NCI-H2227 treated with DMSO at 0.1 percent for 48 hours (cell line): ENCODE measurements around the gene C6orf136.
A peak's percentile ranks its signal among the peaks of the same experiment; 100 is the strongest.
"Not testable (repeated sequence)": the region's sequence is repeated elsewhere in the genome, so short reads cannot be mapped to it uniquely, and the experiment has no call there.

Experiments
- DNase-seq: peaks from one replicate; lab custom pipeline; 2025; lab: John Stamatoyannopoulos, UW

Gene C6orf136

GRCh38 chr6:30657922-30658321, 11.0 kb downstream of the C6orf136 start:
- DNase-seq = not testable (repeated sequence)

DNA sequence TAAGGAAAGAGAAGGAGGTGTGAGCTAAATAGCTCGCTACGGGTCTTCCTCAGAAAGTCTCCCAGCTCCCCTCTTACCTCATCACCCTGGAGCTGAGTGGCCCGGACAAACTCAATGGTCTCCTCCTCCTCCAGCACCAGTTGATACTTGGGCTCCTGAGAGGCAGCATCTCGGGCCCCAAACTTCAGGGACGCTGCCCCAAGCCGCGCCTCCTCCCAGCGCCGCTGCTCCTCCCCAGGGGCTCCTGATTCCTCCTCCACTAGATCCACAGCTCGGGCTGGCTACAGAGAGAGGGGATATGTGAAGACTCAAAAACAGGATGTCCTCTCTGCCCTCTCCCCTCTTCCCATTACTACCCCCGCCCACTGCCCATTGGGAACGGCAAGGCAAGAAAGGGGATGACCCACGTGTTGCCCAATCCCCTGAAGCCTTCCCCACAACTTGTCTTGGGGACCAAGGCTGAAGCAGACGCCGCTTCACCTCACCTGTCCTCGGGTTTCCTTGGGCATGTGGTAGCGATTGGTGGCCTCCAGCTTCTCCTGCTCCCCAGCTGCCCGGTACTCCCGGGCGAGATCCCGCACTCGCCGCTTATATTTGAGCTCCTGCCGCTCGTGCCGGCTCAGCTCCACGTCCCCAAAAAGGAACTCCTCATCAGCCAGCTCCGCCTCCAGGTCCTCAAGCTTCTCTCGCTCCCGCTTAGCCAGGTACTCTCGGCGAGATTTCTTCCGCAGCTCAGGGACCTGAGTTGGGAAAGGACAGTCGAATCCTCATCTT, 18.2 kb downstream of the C6orf136 start:
- no peak for DNase-seq

DNA sequence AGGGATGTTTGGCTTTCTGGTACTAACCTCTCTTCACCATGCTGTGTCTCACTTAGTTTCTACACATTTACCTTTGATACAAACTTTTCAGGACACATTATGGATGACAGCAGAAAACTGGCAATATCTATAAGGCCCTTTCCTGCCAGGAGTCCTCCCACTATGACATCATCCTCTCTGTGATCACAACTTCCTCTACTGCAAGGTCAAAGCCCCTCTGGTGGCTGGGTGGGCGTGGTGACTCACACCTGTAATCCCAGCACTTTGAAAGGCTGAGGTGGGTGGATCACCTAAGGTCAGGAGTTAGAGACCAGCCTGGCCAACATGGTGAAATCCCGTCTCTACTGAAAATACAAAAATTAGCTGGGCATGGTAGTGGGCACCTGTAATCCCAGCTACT, 19.4 kb downstream of the C6orf136 start:
- not testable (repeated sequence) for DNase-seq

GRCh38 chr6:30670760-30671527, 24.0 kb downstream of the C6orf136 start:
- no peak for DNase-seq

DNA sequence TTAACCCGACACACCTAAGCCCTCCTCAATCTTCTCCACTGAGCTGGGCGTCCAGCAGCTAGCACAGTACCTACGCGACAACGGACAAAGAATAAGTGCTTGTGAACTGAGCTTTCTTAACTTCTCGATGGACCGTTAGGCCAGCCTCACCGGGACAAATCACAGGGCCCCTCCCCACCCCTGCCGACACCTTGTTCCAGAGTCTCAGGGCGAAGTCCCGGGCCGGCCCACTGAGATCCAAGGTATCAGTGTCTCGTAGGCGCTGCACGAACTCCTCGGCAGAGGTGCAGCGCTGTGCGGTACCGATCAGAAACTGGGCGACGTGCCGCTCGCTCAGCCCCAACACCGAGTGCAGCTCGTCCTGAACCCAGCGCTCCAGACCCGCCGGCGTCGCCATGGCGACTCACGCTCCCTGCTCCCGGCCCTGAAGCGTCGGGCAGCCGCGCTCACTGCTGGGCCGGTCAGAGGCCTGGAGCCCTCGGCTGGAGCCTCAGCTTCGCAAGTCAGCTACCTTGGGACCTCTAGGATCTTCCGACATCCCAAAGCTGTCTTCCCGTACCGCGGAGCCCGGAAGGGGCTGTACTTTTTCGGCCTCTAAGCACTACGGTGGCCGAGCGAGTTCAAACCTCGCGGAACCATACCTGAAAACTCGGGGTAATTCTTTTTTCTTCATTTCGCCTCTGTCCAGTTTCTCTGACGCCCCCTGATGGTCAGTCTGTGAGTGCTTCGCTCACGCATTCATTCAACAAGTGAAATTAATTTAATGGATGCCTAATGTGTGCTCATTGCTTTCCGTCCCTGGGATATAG, 25.7 kb downstream of the C6orf136 start, which contains the start of gene DHX16:
Gene DHX16 (minus strand): TSS at position 562 of the 809 bp plus-strand sequence. CDS start 165 bp downstream, at position 397.
- DNase-seq = peak; percentile 96

GRCh38 chr6:30676660-30677285, 29.8 kb downstream of the C6orf136 start:
- DNase-seq = no peak

DNA sequence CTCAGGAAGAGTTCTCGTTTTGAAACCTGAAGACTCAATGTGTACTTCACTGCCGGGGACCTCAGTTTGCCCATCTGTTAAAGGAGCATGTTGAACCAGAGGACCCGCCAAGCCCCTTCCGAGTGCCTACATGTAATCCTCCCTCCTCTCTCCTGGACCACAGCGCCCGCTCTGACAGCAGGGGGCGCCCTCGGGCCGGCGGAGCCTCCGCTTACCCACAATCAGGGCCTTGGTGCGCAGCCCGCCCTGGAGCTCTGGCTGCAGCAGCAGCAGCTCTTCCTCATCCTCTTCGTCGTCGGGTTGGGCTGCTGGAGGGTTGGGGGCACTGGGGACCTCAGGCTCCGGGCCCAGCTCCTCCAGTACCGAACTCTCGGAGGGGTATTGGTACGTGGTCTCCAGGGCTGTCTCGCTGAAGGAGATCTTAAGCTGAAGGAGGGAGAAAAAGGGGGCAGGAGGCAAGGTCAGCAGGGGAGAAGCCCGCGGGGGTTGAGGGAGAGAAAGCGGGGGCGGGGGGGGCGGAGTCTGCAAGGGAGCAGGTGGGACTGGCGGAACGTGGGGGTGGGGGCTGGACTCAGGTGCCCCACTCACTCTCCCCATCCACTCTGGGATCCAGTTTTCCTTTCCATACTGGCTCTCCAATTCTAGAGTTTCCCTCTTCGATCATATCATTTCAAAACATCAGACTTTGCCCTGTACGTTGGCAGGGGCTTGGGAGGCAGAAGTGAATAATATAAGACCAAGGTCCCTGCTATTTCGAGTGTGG, 32.2 kb downstream of the C6orf136 start:
- peak; percentile 23 for DNase-seq

DNA sequence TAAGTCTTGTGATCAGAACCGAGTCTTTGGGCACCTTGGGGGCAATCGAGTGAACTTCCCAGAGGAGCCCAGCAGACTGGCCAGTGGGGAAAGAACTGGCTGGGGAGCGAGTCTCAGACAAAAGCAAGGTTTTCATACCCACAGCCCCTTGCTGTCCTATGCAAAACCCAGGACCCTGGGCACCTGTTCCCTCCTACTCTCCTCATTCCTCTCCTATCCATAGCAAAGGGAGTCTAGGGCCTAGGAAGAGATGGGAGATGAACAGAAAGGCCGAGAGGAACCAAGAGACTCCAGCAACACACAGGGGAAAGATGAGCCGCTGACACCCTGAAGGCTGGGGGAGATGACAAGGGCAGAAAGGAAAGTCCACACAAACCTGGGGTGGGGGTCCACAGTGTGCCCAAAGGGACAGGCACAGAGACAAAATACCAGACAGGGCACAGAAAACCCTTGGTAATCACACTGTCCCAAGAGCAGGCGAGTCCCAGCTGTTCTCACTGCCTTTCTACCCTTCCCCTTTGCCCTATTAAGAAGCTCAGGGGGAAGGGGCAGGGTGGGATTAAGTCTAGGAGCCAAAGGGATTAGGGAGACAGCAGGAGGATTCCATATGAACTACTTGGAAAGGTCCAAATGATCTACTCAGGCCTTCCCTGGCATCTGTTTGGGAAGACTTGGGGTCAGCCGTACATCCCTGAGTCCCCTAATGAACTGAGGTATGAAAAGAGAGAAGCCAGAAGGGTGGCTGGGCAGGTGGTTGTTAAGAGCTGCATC, 33.0 kb downstream of the C6orf136 start:
- DNase-seq = no peak

GRCh38 chr6:30681766-30682142, 34.8 kb downstream of the C6orf136 start:
- DNase-seq = no peak

DNA sequence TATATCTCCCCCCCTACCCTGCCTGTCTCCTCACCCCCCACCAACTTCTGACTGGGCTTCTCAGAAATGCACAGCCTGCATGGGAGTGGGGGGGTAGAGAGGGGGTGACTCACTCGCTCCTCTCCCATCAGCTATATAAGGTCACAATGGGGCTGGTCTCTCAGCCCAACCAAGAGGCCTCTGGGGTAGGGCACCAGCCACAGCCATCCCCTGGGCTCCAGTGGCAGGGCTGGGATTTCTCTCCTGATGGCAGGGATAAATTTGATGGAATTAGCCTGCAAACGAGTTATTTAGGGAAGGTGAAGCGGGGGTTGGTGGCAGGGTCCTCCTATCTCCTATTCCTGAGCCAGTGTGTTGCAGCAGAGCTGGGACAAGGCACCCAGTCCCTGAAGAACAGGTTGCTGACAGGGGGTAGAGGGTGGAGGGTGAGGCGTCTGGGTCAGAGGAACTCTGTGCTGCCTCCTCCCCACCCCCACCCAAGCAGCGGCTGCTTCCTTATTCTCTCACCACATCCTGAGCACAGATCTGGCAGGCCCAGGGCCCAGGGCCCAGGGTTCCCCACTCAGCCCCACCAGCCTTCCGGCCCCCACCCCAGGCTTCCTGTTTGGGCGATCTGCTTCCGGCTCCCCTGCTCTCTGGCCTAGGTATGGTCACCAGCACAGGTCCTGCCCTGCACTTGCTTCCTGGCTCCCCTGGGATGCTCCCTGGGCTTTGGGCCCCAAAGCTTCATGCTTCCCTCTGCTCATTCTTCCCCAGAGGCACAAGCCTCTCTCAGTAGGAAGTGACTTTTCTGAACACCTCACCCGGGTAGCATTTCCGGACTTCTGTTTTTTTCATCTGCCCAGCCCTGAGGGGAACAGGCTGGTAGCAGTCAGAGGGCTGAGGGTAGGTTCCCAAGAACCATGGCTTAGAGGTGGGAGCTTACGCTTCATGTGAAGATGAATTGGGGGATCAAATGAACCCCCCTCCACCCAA, 35.5 kb downstream of the C6orf136 start:
- DNase-seq = peak; percentile 2

- no peak for DNase-seq
Observed at GRCh38 chr6:30683183-30683979, 36.4 kb downstream of the C6orf136 start.

DNA sequence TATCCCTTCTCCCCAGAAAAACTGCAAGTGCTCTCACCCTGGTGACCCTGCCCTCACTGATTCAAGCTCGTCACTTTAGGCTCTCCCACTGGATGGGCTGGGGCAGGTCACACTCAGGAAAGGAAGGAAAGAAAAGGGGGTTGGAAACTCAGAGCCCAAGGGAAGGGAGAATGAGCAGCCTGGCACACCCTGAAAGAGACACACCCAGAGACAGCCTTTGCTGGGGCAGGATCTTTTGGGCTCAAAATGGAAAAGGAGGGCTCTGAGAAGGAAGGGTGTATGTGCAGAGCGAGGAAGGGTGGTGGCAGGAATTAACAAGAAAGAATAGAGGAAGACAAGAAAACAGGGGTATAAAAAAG, 37.0 kb downstream of the C6orf136 start:
- no peak for DNase-seq

GRCh38 chr6:30684386-30685156, 37.6 kb downstream of the C6orf136 start:
- DNase-seq = no peak

GRCh38 chr6:30685157-30686008, 38.5 kb downstream of the C6orf136 start:
- DNase-seq = no peak

- peak; percentile 46 for DNase-seq
Observed at GRCh38 chr6:30686009-30686907, 39.3 kb downstream of the C6orf136 start, which contains the start of gene PPP1R18. TSS of gene PPP1R18 (minus strand) at chr6:30686645. CDS start at chr6:30686018, 627 bp downstream.
